Measurements from ENCODE around the gene SNX11. TPM values are rescaled to one million over a fixed set of nuclear protein-coding genes. Genes with fewer than 3 reads are reported as not detected.
A peak's percentile ranks its signal among the peaks of the same experiment; 100 is the strongest.

The SNX11 gene
- total RNA-seq, 2 experiments from 2014 or later: 25.1 to 32.6 TPM

DNA sequence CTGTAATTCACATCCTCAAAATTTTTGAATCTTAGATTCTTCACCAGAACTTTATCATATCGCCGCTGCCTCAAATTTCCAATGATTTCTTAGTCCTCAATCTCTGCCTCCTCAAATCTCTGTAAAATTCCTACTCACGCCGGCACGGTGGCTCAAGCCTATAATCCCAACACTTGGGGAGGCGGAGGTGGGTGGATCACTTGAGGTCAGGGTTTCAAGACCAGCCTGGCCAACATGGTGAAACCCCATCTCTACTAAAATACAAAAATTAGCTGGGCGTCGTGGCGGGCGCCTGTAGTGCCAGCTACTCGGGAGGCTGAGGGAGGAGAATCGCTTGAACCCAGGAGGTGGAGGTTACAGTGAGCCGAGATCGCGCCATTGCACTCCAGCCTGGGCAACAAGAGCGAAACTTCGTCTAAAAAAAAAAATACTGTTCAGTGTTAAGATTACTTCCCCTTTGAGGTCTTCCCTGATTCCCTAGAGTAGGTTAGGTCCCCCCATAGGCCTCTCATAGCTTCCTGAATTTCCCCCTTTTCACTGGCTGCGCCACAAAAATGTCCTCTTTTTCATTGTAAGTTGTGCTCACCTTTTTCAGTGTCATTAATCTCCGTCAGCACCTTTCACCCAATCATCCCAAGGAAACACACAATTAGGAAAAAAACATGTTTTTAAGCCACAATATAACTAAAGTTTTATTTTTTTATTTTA, 5.4 kb upstream of the SNX11 start:
- DNase-seq: no peak
- ATAC-seq: no peak
- CTCF ChIA-PET: interaction anchor here (1.1 to 10.5 kb wide), 5 partner anchors 9 to 54 kb away, joined by 3 to 69 read pairs (median 7); partner anchors contain the start of gene NFE2L1
- Mint-ChIP-seq H3K4me1 (peaks cover 49% of the 10 kb centered on the region), H3K4me3 (peak overlapping the region; percentile 91), H3K36me3 (peaks cover 11% of the 10 kb centered on the region), H3K27me3 (no peaks in the 10 kb centered on the region), H3K9me3 (ENCODE audit: low read depth) (no peaks in the 10 kb centered on the region), H3K27ac (peak overlapping the region; percentile 88)

DNA sequence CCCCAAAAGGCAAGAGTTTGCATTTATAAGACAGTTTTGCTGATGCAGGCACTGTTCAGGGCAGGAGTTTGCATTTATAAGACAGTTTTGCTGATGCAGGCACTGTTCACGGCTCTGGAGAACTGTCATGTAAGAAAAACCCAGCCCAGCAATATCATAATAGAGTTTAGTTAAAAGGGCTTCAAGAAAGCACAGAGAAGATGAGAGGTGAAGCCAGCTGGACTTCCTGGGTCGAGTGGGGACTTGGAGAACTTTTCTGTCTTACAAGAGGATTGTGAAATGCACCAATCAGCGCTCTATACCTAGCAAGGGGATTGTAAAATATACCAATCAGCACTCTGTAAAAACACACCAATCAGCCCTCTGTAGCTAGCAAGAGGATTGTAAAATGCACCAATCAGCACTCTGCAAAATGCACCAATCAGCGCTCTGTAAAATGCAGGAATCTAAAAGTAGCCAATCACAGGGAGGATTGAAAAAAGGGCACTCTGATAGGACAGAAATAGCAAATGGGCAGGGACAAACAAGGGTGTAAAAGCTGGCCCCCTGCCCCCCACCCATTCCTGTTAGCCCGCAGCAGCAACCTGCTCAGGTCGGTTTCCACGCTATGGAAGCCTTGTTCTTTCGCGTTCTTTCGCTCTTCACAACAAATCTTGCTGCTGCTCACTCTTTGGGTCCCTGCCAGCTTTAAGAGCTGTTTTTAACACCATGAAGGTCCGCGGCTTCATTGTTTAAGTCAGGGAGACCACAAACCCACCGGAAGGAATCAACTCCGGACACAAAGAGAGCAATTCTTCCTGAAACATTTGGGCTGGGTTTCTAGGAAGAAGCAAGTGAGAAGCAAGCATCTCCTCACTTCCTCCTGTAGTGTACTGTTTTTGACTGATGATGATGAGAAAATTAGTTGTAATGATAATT, 4.5 kb upstream of the SNX11 start:
- no peak for ATAC-seq
- DNase-seq: peak; percentile 64
- H3K4me1 Mint-ChIP-seq: peaks cover 50% of the 10 kb centered on the region
- peaks cover 13% of the 10 kb centered on the region for H3K36me3 Mint-ChIP-seq
- no peaks in the 10 kb centered on the region for H3K27me3 Mint-ChIP-seq
- H3K27ac Mint-ChIP-seq: peak overlapping the region; percentile 80
- no peaks in the 10 kb centered on the region for H3K9me3 Mint-ChIP-seq (ENCODE audit: low read depth)
- peak overlapping the region; percentile 36 for H3K4me3 Mint-ChIP-seq
- CTCF ChIA-PET: interaction anchor here (1.1 to 10.5 kb wide), 5 partner anchors 9 to 55 kb away, joined by 3 to 69 read pairs (median 3); partner anchors contain the start of gene NFE2L1

DNA sequence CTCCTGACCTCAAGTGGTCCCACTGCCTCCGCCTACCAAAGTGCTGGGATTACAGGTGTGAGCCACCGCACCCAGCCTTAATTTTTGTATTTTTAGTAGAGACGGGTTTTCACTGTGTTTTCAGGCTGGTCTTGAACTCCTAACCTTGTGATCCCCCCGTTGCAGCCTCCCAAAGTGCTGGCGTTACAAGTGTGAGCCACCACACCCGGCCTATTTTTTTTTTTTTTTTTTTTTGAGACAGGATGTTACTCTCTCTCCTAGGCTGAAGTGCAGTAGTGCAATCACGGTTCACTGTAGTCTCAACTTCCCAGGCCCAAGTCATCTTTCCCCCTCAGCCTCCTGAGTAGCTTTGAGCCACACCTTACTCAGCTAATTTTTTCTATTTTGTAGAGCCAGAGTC, 3.1 kb upstream of the SNX11 start:
- Mint-ChIP-seq H3K9me3 (ENCODE audit: low read depth) (no peaks in the 10 kb centered on the region), H3K4me3 (no peak overlapping the region), H3K27me3 (no peaks in the 10 kb centered on the region), H3K36me3 (peaks cover 13% of the 10 kb centered on the region), H3K4me1 (peaks cover 58% of the 10 kb centered on the region), H3K27ac (peak overlapping the region; percentile 9)
- DNase-seq: no peak
- CTCF ChIA-PET: interaction anchor here (1.4 to 10.5 kb wide), 3 partner anchors 24 to 78 kb away, joined by 3 to 69 read pairs (median 29); no protein-coding TSS in a partner anchor
- ATAC-seq: no peak

DNA sequence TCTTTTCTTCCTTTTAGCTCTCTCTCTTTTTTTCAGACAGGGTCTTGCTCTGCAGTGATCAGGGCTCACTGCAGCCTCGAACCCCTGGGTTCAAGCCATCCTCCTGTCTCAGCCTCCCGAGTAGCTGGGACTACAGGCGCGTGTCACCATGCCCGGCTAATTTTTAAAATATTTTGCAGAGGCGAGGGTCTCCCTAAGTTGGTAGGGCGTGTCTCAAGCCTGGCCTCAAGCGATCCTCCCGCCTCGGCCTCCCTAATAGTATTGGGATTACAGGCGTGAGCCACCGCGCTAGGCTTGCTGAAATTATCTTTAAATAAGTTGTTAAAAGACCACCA, 797 bp upstream of the SNX11 start:
- CTCF ChIA-PET: interaction anchor here (0.8 to 5.2 kb wide), 11 partner anchors 9 to 506 kb away, joined by 3 to 29 read pairs (median 5); partner anchors contain the start of gene HOXB5
- Mint-ChIP-seq H3K27ac (peak overlapping the region; percentile 93), H3K4me1 (peaks cover 61% of the 10 kb centered on the region), H3K27me3 (no peaks in the 10 kb centered on the region), H3K36me3 (peaks cover 15% of the 10 kb centered on the region), H3K9me3 (ENCODE audit: low read depth) (no peaks in the 10 kb centered on the region), H3K4me3 (peak overlapping the region; percentile 96)
- no peak for DNase-seq
- ATAC-seq: no peak

DNA sequence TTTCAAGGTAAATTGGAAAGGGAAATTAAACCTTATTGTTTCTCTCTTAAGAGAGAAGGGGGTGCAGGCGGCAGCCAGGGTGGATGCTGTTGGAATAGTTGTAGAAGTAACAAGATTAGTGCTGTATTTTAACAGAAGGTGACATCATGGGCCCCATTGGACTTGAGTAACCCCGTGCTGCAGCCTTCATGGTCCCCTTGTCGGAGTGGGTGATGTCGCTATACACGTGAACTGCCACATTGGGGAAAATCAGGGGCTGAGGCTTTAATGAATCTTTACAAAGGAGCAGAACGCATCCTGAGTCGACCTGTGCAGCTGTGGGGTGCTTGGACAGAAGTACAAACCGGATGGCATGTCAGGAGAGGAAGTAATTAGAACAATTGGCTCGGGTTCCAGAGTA, 3.2 kb downstream of the SNX11 start:
- Mint-ChIP-seq H3K4me1 (peaks cover 56% of the 10 kb centered on the region), H3K27ac (peak overlapping the region; percentile 40), H3K9me3 (ENCODE audit: low read depth) (no peaks in the 10 kb centered on the region), H3K4me3 (no peak overlapping the region), H3K36me3 (peaks cover 21% of the 10 kb centered on the region), H3K27me3 (no peaks in the 10 kb centered on the region)
- CTCF ChIA-PET: interaction anchor here (1.1 to 3.9 kb wide), 6 partner anchors 11 to 482 kb away, joined by 4 to 28 read pairs (median 6); partner anchors contain the start of genes CBX1 and HOXB5
- ATAC-seq: no peak
- DNase-seq: no peak

- peaks cover 21% of the 10 kb centered on the region for H3K36me3 Mint-ChIP-seq
- CTCF ChIA-PET: interaction anchor here (0.6 to 4.9 kb wide), 19 partner anchors 9 to 514 kb away, joined by 3 to 28 read pairs (median 4); partner anchors contain the start of genes CBX1, HOXB5 and HOXB9
- H3K9me3 Mint-ChIP-seq (ENCODE audit: low read depth): no peaks in the 10 kb centered on the region
- H3K4me1 Mint-ChIP-seq: peaks cover 52% of the 10 kb centered on the region
- DNase-seq (no peak), ATAC-seq (no peak)
- H3K27ac Mint-ChIP-seq: peak overlapping the region; percentile 95
- H3K27me3 Mint-ChIP-seq: no peaks in the 10 kb centered on the region
- H3K4me3 Mint-ChIP-seq: no peak overlapping the region
Measured at GRCh38 chr17:48111937-48112241, 4.3 kb downstream of the SNX11 start.

DNA sequence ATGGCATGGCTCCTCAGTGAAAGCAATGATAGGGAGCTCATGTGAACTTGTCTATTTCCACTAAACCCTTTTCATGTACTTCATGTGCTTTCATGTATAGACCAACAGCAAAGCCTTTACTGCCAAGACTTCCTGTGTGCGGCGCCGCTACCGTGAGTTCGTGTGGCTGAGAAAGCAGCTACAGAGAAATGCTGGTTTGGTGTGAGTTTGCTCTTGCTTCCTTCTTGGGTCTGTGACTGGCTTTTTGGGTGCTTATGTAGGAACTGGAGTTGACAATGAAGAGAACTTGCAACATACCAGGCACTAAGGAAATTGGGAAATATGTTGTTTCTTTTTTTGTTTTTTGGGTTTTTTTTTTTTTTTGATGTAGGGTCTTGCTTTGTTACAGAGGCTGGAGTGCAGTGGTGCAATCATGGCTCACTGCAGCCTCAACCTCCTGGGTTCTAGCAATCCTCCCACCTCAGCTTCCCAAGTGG, 5.7 kb downstream of the SNX11 start:
- peaks cover 21% of the 10 kb centered on the region for H3K36me3 Mint-ChIP-seq
- no peaks in the 10 kb centered on the region for H3K9me3 Mint-ChIP-seq (ENCODE audit: low read depth)
- H3K4me1 Mint-ChIP-seq: peaks cover 45% of the 10 kb centered on the region
- ATAC-seq (peak; percentile 86), DNase-seq (peak; percentile 78)
- no peaks in the 10 kb centered on the region for H3K27me3 Mint-ChIP-seq
- H3K27ac Mint-ChIP-seq: peak overlapping the region; percentile 95
- CTCF ChIA-PET: interaction anchor here (0.8 to 4.9 kb wide), 13 partner anchors 11 to 510 kb away, joined by 3 to 28 read pairs (median 4); partner anchors contain the start of genes CBX1, HOXB5 and NFE2L1
- H3K4me3 Mint-ChIP-seq: peak overlapping the region; percentile 49

DNA sequence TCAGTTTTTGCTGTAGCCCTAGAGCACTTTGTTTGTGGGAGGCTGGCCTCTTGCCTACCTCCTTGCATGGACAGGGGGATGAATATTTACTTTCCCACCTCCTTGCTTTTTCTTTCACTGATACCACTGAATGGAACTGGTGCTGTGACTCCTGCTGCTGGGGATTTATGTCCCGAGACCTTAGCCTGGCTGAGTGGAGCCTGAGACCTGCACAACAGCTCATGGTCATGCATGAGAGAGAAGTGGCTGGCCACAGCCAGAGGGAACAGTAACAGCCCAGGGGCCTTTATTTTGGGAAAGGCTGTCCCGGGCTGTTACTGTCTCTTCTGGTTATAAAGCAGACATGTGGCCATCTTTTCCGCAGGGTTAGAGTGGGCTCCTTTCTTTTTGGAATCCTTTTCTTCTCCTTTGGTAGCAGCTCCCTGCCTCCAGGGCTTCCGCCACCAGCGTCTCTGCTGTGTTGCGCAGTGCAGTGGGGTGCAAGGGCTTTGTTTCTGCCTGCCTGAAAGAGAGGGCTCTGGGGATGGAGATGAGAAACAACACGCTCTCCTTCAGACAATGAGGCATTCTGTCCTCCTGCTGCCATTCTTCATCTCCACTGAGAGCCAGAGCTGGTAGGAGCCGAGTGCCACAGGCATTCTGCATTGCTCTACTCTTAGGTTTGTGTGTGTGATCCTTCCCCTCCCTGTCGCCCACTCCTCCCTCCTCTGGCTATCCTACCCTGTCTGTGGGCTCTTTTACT, 14.5 kb downstream of the SNX11 start:
- Mint-ChIP-seq H3K9me3 (ENCODE audit: low read depth) (no peaks in the 10 kb centered on the region), H3K27me3 (no peaks in the 10 kb centered on the region), H3K4me1 (peaks cover 6% of the 10 kb centered on the region), H3K36me3 (peaks cover 22% of the 10 kb centered on the region), H3K4me3 (no peak overlapping the region), H3K27ac (no peak overlapping the region)
- DNase-seq (no peak), ATAC-seq (no peak)
- CTCF ChIA-PET: interaction anchor here (1.0 to 4.6 kb wide), 3 partner anchors 8 to 42 kb away, joined by 3 to 32 read pairs (median 7); no protein-coding TSS in a partner anchor

GRCh38 chr17:48122665-48123045, 15.1 kb downstream of the SNX11 start:
- Mint-ChIP-seq H3K27ac (peak overlapping the region; percentile 9), H3K4me1 (peaks cover 6% of the 10 kb centered on the region), H3K4me3 (no peak overlapping the region), H3K9me3 (ENCODE audit: low read depth) (no peaks in the 10 kb centered on the region), H3K27me3 (no peaks in the 10 kb centered on the region), H3K36me3 (peaks cover 22% of the 10 kb centered on the region)
- CTCF ChIA-PET: interaction anchor here (0.7 to 4.6 kb wide), 5 partner anchors 9 to 97 kb away, joined by 3 to 32 read pairs (median 4); no protein-coding TSS in a partner anchor
- DNase-seq (no peak), ATAC-seq (no peak)

DNA sequence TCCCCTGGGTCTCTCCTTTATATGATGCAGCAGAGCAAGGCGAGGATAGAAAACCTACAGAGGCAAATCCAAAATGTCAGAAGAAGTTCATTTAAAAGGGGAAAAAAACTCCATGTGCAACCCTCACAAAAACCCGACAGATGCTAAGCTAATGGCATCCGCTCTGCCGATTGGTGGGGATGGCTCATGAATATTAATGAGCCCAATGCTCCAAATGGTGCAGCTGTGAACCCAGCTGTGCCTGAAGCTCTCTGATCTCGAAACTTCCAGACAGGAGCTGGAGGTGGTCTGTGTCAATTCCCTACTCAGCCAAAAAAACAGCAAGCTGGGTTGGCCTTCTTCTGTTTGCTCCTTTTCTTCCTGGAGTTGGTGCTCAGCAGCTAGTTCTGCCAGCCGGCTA, 15.5 kb downstream of the SNX11 start:
- Mint-ChIP-seq H3K27me3 (no peaks in the 10 kb centered on the region), H3K36me3 (peaks cover 20% of the 10 kb centered on the region), H3K4me1 (peaks cover 6% of the 10 kb centered on the region), H3K9me3 (ENCODE audit: low read depth) (no peaks in the 10 kb centered on the region), H3K27ac (peak overlapping the region; percentile 9), H3K4me3 (no peak overlapping the region)
- CTCF ChIA-PET: interaction anchor here (0.7 to 4.6 kb wide), 10 partner anchors 8 to 412 kb away, joined by 3 to 32 read pairs (median 4); no protein-coding TSS in a partner anchor
- no peak for DNase-seq
- no peak for ATAC-seq

GRCh38 chr17:48123776-48124388, 16.3 kb downstream of the SNX11 start:
- Mint-ChIP-seq H3K9me3 (ENCODE audit: low read depth) (no peaks in the 10 kb centered on the region), H3K4me3 (no peak overlapping the region), H3K36me3 (peaks cover 20% of the 10 kb centered on the region), H3K27me3 (no peaks in the 10 kb centered on the region), H3K4me1 (peaks cover 6% of the 10 kb centered on the region), H3K27ac (no peak overlapping the region)
- DNase-seq (no peak), ATAC-seq (no peak)
- CTCF ChIA-PET: interaction anchor here (0.9 to 4.6 kb wide), 11 partner anchors 7 to 411 kb away, joined by 3 to 32 read pairs (median 4); partner anchors contain the start of gene SNX11

DNA sequence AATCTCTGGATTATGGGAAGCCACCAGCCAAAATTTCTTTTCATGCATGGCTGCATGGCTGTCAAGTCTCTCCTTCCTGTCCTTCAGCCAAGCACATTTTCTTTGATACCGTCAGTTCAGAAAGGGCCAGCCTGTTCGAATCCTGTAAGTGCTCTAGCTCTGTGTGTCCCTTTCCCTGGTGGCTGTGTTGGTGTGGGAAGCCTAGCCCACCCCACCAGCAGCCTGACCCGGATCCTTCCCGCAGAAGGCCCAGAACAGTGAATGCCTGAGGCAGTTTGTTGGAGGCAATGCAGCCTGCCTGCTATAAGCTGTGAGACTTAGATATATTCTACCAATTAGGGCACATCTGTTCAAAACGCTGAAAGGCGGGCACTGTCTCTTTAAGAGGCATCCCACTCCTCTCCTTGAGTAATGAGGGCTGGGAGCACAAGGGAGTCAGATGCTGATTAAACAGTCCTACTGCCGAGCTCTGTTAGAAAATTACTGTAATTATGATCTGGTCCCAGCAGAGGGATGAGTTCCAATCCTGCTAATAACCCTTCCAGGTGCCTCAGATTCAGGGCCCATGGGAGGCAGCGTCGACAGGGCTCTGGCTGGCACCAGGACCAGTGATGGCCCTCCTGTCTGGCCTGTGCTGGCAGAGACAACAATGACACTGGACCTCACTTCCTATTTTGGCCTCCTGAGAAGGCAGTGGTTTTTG, 18.4 kb downstream of the SNX11 start:
- no peak for DNase-seq
- peaks cover 14% of the 10 kb centered on the region for H3K36me3 Mint-ChIP-seq

More for the DNA sequence above, 18.4 kb downstream of the SNX11 start:
- Mint-ChIP-seq H3K27me3 (no peaks in the 10 kb centered on the region), H3K27ac (no peak overlapping the region), H3K4me1 (peaks cover 6% of the 10 kb centered on the region), H3K9me3 (ENCODE audit: low read depth) (no peaks in the 10 kb centered on the region), H3K4me3 (no peak overlapping the region)
- ATAC-seq: no peak
- CTCF ChIA-PET: interaction anchor here (1.4 to 4.6 kb wide), 3 partner anchors 14 to 100 kb away, joined by 5 to 32 read pairs (median 13); no protein-coding TSS in a partner anchor
